ENCODE data around the gene ORC1. TPM values are rescaled to one million over a fixed set of nuclear protein-coding genes. Genes with fewer than 3 reads are reported as not detected.

The ORC1 gene
- total RNA-seq (ENCODE audit: insufficient read depth, low replicate concordance), result 0.48 TPM

DNA sequence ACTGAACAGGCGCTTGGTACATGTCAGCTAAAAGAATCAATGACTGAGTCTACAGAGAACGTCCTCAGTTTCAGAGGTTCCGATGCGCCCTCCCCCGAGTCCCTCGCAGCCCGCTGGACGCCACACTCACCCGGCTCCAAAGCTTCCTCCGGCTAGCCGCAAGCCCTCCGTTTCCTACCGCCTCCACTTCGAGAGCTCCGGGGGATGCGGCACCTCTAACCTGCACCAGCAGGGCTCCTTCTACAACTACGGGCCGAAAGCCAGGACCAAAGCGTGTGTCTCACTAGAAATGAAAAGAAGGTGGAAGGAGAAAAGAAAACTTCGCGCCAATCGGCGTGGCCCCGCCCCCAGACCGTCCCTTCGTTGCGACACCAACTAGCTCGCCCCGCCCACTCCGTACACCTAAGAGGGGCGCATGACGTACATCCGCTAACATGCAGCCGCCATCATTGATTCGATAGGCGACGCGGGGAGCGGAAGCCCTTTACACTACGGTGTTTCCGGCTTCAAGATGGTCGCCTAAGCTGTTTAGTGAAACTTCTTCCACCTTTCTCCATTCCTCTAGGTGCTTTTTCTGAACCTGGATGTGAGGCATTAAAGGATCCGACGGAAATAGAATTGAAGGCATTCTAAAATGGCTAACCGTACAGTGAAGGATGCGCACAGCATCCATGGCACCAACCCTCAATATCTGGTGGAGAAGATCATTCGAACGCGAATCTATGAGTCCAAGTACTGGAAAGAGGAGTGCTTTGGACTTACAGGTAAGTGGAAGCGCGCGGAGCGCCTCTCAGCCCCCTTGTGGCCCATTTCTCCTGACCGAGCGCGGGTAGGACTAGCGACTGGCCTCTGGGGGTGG lies at the start of gene ORC1, which contains the start of gene PRPF38A:
TSS of gene ORC1 (minus strand) at position 308 of the 859 bp plus-strand sequence. CDS start 2,200 bp downstream, outside the sequence.
TSS of gene PRPF38A (plus strand) at position 487 of the 859 bp plus-strand sequence. CDS start at position 635, 148 bp downstream.
- DNase-seq (ENCODE audit: low spot score), result peak; percentile 99

DNA sequence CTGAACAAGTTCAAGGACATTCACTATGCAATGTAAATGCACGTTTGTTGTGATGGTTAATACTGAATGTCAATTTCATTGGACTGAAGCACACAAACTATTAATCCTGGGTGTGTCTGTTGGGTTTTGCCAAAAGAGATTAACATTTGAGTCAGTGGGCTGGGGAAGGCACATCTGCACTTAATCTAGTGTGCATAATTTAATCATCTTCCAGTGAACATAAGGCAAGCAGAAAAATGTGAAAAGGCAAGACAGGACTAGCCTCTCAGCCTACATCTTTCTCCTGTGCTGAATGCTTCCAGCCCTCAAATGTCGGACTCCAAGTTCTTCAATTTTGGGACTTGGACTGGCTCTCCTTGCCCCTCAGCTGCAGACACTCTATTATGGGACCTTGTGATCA lies 40.2 kb upstream of the ORC1 start:
- DNase-seq (ENCODE audit: low spot score), result no peak

DNA sequence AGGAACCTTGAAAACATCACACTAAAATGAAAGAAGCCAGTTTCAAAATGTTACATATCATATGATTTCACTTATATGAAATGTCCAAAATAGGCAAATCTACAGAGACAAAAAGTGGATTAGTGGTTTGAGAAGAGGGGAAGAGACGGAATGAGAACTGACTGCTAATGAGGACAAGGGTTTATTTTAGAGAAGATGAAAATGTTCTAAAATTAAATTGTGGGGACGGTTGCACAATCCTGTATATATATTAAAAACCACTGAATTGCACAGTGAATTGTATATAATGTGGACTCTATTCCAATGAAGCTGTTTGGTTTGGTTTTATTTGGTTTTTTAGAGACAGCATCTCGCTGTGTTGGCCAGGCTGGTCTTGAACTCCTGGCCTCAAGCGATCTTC lies 35.8 kb upstream of the ORC1 start:
- DNase-seq (ENCODE audit: low spot score), result no peak

DNA sequence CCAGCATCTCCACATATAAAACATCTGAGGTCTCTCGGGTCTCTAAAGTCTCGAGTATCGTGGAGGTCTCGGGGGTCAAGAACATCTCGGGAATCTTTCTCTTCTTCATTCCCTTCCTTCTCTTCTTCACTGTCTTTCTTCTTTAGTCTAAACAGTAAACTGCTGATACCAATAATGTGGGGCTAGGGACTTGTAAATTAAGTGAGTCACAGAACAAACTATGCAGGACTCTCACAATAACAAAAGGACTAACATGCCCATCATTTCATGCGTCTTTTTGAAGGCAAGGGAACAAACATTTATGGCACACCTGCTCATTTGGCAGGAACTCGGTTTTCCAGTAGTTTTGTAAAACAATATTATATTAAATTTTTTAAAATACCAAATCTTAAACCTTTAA lies 32.6 kb upstream of the ORC1 start:
- no peak for DNase-seq (ENCODE audit: low spot score)

DNA sequence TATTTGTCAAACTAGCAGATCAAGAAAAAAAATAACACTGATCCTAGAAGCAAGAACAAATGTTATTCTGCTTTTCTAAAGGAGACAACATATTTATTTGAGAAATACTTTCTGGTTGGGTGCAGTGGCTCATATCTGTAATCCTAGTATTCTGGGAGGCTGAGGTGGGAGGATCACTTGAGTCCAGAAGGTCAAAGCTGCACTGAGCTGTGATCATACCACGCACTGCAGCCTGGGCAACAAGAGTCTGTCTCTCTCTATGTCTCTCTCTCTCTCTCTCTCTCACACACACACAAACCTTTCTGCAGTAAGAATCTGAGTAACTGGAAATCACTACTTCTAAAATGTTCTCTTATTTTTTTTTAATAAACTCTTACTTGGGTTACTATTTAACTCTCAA lies 31.4 kb upstream of the ORC1 start:
- no peak for DNase-seq (ENCODE audit: low spot score)

DNA sequence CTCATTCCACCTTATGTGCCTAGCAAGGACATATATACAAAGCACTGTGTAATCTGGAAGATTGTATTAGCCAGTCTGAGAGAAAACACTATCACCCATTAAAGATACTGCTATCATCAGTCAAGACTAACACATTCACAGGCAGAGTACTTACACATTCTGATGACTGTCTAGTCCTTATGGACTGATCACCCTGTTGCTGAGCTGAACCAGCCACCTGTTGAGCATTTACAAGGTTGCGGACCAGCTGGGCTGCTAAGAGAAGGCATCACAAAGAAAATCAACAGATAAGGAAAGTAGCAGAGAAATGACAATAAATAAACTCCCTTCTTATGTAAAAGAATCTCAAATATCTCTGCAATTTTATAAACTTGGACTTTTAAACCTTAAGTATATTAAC lies 31.0 kb upstream of the ORC1 start:
- DNase-seq (ENCODE audit: low spot score), result no peak

DNA sequence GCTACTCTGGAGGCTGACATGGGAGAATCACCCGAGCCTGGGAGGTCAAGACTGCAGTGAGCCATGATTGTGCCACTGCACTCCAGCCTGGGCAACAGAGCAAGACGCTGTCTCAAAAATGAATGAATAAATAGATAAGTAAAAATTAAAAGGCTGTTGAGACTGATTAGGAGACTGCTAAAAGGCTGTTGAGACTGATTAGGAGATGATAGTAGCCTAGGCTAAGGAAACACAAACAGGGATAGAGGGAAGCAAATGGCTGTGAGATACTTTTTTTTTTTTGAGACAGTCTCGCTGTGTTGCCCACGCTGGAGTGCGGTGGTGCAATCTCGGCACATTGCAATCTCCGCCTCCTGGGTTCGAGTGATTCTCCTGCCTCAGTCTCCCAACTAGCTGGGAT lies 28.6 kb upstream of the ORC1 start:
- no peak for DNase-seq (ENCODE audit: low spot score)

DNA sequence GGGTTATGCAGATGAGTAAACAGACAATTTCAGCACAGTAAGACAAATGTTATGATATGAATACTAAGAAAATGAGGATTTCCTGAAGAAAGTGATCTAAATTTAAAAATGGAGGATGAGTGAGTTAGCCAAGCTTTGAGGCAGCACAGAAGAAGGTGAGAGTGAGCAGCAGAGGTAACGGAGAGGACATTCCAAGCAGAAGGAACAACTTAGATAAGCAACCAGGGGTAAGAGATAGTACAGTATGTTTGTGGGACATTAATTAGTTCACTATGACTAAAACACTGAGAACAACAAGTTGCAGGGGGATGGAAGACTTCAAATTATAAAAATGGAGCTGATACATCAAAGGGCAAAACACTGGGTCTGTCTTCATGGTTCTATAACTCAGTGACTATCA lies 22.9 kb upstream of the ORC1 start:
- DNase-seq (ENCODE audit: low spot score), result no peak

DNA sequence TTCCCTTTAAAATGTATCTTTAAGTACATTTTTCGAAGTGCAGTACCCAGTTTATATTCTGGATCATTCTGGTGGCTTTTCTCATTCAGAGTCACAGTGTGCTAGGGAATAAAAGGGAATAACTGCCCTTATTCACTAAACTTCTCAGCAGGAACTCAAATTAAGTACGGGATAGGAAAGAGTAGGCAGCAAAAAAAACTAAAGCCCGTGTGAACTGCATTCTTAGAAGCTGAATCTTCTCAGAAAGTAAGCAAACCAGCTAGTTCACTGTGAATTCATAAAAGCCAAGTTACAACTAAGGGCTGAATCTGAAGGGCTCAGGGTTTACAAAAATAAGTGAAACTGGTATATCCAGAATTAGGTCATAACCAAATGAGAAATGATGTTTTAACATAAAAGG lies 22.1 kb upstream of the ORC1 start:
- DNase-seq (ENCODE audit: low spot score), result peak; percentile 46

DNA sequence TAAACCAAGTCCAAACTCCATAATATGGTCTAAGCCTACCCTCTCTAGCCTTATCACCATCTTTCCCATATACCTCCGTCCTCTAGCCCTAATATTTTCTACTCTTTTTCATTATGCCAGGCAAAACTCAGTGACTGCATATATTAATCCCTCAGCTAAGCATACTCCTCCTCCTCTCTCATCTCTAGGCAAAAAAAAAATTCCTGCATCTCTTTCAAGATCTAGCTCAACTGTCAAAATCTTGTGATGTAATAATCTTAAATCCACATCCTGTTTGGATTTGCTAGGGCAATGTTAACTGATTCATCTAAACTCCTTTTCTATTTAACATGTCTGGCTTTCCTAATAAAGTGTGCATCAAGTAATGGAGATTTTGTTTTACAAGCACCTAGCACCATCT lies 20.6 kb upstream of the ORC1 start:
- DNase-seq (ENCODE audit: low spot score), result no peak

DNA sequence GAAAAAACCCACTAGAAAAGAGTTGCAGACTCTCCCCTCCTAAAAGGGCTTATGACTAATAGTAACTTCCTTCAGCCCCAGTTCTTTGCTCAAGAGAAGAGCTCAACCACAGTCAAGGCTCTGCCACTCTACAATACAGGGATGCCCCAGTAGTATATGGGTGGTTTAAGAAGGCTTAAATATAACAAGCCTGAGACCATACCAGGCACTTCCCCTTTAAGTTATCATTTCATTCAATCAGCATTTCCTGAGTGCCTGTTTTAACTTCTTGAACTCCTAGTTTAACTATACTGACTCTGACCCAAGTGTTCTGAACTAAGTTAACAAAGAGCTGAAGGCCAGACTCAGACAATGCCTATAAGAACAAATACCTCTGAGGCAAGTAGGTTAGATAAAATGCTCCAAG lies 20.0 kb upstream of the ORC1 start:
- no peak for DNase-seq (ENCODE audit: low spot score)

DNA sequence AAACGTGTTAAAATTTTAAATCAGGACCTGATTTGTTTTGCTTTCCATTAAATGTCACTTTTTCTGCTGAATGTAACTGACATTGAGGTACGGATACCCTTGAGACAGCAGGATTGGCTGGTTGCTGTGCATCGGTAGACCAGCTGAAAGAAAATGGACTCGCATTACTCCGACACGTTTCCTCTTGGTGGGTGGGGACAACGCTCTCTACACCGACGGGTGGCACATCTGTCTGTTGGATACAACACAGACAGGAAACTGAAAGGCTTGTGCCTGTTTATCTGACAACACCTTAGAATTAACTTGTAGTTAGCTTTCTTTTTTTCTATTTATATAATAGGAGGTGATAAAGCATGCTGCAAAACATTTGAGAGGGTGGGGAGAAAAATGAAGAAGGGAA lies 19.5 kb upstream of the ORC1 start:
- DNase-seq (ENCODE audit: low spot score), result no peak

DNA sequence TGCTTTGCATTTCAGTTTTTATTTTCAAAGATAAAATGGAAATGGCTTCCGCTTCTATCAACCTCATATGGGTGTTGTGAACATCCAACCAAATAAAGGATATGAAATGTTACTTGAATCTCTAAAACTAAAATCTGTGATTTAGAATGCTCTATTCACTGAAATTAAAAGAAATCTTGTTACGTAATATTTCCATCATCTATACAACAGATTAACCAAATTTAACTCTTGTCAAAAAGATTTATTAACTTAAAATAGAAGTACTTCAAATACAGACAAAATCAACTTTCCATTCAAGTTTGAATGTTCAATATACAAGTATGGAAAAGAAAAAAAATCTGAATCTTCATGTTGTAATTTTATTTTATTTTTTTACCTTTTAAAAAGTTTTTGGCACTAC lies 18.8 kb upstream of the ORC1 start:
- DNase-seq (ENCODE audit: low spot score), result no peak

DNA sequence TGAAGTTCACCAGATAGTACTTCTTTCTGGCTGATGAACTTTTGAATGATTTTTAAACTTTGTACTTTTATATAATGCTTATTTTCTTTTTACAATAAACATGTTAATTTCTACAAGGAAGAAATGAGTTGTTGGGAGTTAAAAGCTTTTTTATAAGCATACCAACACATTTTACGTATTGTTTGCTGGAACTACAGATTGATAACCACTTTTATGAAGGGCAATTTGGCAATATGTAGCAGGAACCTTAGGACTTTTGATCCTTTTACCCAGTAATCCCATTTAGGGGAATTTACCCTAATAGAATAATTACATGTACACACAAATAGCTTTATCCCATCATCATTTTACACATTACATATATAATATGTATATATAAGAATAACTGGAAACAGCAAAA lies 16.5 kb upstream of the ORC1 start:
- no peak for DNase-seq (ENCODE audit: low spot score)

DNA sequence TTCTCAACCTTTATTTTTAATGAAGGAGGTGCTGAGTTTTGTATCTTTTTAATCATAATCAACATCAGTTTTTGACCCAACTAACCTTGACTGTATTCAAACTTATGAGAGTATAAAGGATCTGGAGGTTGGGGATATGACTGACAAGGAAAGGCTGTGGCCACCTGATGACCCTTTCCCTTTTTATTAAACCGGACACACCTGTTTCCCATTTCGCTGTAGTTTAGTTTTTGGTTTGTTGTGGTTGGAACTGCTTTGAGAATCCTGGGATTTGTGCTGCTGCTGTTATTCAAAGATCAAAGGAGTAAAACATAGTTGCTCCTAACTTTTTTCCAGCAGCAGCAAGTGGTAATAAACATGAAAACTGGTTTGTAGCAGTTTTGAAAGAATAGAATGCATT lies 12.6 kb upstream of the ORC1 start:
- DNase-seq (ENCODE audit: low spot score), result no peak

DNA sequence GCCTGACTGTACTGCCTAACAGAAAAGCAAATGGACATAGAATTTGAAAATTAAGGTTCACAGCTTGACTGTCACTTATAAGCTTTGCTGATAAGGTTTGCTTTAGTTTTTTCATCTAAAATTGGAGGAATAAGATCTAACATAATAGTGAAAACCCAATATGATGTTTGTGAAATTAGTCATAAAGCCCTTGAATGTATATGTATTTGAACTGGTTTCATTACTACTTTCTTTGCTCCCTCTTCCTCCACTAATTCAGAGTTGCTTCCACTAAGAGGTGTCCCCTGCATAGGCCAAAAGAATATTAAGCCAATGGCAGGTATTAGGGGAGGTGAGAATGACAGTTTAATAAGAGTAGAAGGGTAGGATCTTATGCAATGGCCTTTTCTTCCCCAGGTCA lies 10.7 kb upstream of the ORC1 start:
- DNase-seq (ENCODE audit: low spot score), result no peak

DNA sequence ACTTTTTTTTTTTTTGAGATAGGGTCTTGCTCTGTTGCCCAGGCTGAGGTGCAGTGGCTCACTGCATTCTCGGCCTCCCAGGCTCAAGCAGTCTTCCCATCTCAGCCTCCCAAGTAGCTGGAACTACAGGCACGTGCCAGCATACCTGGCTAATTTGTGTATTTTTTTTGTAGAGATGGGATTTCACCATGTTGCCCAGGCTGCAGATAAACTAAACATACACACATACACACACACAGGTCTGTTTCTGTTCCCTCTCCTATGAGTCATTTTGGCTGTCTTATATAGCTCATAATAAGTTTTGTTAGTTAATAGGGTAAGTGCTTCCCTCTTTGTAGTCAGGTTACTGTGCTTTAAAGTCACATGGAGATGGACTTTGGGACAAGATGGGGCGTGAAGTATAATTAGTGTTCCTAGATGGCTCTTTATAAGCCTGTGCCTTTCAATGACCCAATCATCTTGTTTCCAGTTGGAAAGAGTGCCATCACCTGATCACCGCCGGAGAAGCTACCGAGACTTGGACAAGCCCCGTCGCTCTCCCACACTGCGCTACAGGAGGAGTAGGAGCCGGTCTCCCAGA lies 9.3 kb upstream of the ORC1 start:
- no peak for DNase-seq (ENCODE audit: low spot score)

DNA sequence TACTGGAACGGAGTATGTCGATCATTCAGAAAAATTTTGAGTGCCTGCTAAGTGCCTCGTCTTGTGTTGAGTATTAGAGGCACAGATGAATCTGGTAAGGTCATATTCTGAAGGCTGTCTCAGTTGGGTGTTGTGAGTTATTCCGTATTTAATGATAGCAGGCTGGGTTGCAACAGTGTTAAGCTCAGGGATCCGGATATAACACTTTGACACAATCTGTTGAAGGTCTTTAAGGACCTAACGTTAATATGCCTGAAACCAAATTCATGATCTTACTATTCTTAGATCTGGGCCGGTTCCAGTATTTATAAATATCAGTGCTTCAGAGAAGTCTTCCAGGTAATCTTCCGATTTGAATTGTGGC lies 734 bp upstream of the ORC1 start:
- no peak for DNase-seq (ENCODE audit: low spot score)

DNA sequence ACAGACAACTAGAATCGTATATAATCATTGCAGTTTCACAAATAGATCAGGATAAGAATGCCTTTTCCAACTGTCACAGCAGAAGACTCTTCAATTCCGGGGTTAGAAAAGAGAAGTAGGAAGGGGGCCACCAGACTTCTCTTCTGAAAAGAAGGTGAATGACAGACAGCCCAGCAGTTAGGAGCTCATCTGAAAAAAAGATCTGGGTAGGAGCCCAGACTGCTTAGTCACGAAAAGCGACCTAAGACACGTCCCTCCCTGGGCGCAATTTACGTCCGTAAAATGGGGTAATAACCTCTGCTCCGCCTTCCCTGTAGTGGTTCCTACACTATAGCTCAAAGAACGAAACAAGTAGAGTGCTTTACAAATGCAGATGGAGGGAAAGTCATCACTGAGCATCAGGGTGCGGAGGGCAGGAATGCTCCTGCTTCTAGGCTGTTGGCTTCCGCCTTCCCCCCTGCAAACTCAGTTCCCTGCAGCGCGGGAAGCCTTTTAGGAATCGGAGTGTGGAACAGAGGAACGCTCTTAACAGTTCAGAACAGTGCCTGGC lies 582 bp downstream of the ORC1 start:
- no peak for DNase-seq (ENCODE audit: low spot score)

DNA sequence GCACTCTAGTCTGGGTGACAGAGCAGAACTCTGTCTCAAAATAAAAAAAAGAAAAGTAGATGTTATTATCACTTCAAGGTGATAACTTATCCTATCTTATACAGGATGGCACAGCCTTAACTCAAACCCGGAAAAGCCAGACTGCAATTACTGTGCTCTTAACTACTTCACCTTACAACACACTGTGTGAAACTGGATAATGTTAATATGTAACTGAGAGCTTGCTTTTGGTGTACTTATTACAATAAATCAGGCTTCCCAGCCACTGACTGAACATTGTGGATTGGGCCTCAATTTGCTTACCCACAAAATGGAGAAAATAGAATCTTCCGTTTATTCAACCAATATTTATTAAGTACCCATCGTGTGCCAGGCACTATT lies 1.4 kb downstream of the ORC1 start:
- no peak for DNase-seq (ENCODE audit: low spot score)

DNA sequence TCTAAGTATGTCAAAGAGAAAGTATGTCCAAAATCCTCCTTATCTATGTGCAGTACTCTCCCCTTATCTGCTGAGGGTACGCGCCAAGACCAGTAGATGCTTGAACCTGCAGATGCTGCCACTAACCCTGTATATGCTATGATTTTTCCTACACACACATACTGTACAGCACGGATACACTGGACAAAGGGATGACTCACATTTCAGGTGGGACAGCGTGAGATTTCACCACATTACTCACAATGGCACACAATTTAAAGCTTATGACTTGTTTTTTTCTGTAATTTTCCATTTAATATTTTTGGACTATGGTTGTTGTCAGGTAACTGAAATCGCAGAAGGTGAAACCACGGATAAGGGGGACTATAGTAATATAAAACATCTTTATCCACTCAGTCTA lies 4.1 kb downstream of the ORC1 start:
- no peak for DNase-seq (ENCODE audit: low spot score)

DNA sequence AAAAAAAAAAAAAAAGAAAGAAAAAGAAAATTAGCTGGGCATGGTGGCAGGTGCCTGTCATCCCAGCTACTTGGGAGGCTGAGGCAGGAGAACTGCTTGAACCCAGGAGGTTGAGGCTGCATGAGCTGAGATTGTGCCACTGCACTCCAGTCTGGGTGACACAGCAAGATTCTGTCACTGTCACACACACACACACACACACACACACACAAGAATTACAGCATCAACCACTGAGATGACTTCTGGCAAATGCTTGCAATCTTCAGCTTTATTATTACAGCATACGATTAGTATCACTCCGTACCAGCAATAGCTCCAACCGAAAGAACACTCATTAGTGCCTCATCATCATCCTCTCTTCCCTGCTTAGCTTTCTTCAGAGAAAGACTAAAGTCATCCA lies 4.6 kb downstream of the ORC1 start:
- no peak for DNase-seq (ENCODE audit: low spot score)

DNA sequence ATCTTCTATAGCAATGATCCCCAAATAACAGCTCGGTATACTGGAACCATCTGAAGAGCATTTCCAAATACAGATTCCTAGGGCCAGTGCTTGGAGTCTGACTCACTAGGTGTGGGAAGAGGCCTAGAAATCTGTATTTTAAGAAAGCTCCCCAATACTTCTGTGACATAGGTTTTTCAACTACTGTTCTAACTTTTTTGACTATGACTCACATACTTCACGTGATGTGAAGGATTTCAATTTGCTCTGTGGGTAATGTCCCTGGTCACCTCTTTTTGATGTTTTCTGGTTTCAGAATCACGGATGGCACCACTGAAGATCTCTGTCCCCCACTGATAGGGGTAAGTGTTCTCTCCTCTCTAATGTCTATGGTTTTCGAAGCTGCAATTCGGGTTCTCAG lies 11.0 kb downstream of the ORC1 start:
- DNase-seq (ENCODE audit: low spot score), result no peak

Data from umbilical cord (tissue), 2 donors.